SK-N-SH treated with all-trans-retinoic acid at 6 μM for 48 hours (cell line): Measurements from ENCODE around the gene PTBP3.
A peak's percentile ranks its signal among the peaks of the same experiment; 100 is the strongest.

Source experiments
- ATAC-seq: fragments of 200-7000 bp; cut with Tn5 transposase; 3 replicates; pipeline ENCODE4 v1.9.1; 2020; ENCODE audit warnings: mild to moderate bottlenecking, moderate library complexity
- ARNTL ChIP-seq: fragments of 450-650 bp; formaldehyde crosslinking; IDR thresholded peaks from 2 replicates; pipeline ENCODE4 v1.5.0; 2020; ENCODE audit warnings: low read depth, mild to moderate bottlenecking, moderate library complexity, borderline replicate concordance
- BACH2 ChIP-seq: fragments of 250-450 bp; sonication (Bioruptor Pico); IDR thresholded peaks from 2 replicates; pipeline ENCODE4 v1.9.0; 2021; ENCODE audit warnings: mild to moderate bottlenecking, borderline replicate concordance
- CSDC2 ChIP-seq: fragments of 250-450 bp; sonication (Bioruptor Pico); IDR thresholded peaks from 2 replicates; pipeline ENCODE4 v1.5.0; 2020; ENCODE audit warnings: mild to moderate bottlenecking, moderate library complexity
- CSRNP3 ChIP-seq: fragments of 250-450 bp; sonication (Bioruptor Pico); IDR thresholded peaks from 2 replicates; pipeline ENCODE4 v1.5.1; 2021; ENCODE audit warnings: mild to moderate bottlenecking, moderate library complexity
- ESRRG ChIP-seq: fragments of 250-450 bp; sonication (Bioruptor Pico); IDR thresholded peaks from 2 replicates; pipeline ENCODE4 v1.6.1; 2021; ENCODE audit warnings: mild to moderate bottlenecking
- ISL1 ChIP-seq: fragments of 250-450 bp; sonication (Bioruptor Pico); IDR thresholded peaks from 2 replicates; pipeline ENCODE4 v2.1.2; 2022; ENCODE audit warnings: mild to moderate bottlenecking, moderate library complexity
- PATZ1 ChIP-seq: fragments of 250-450 bp; sonication (Bioruptor Pico); IDR thresholded peaks from 2 replicates; pipeline ENCODE4 v1.8.0; 2020; ENCODE audit warnings: mild to moderate bottlenecking, moderate library complexity, borderline replicate concordance
- POU6F1 ChIP-seq: fragments of 250-450 bp; sonication (Bioruptor Pico); IDR thresholded peaks from 2 replicates; pipeline ENCODE4 v1.8.0; 2021; ENCODE audit warnings: low read depth, mild to moderate bottlenecking, moderate library complexity, borderline replicate concordance
- PPARA ChIP-seq: fragments of 250-450 bp; sonication (Bioruptor Pico); IDR thresholded peaks from 2 replicates; pipeline ENCODE4 v1.5.0; 2020; ENCODE audit warnings: mild to moderate bottlenecking, borderline replicate concordance
- SNAI2 ChIP-seq: fragments of 250-450 bp; sonication (Bioruptor Pico); IDR thresholded peaks from 2 replicates; pipeline ENCODE4 v1.5.0; 2020; ENCODE audit warnings: mild to moderate bottlenecking, moderate library complexity
- TCF4 ChIP-seq: fragments of 250-450 bp; sonication (Bioruptor Pico); IDR thresholded peaks from 2 replicates; pipeline ENCODE4 v1.8.0; 2021; ENCODE audit warnings: mild to moderate bottlenecking, moderate library complexity, borderline replicate concordance
- TSHZ2 ChIP-seq: fragments of 250-450 bp; sonication (Bioruptor Pico); IDR thresholded peaks from 2 replicates; pipeline ENCODE4 v1.5.0; 2020; ENCODE audit warnings: mild to moderate bottlenecking, moderate library complexity
- ZC3H10 ChIP-seq: fragments of 250-450 bp; sonication (Bioruptor Pico); IDR thresholded peaks from 2 replicates; pipeline ENCODE4 v1.5.1; 2021; ENCODE audit warnings: mild to moderate bottlenecking, moderate library complexity
- ZFP3 ChIP-seq: fragments of 250-450 bp; sonication (Bioruptor Pico); IDR thresholded peaks from 2 replicates; pipeline ENCODE4 v1.5.0; 2020; ENCODE audit warnings: mild to moderate bottlenecking, moderate library complexity
- ZFP30 ChIP-seq: fragments of 450-650 bp; formaldehyde crosslinking; IDR thresholded peaks from 2 replicates; pipeline ENCODE4 v1.5.0; 2022; ENCODE audit warnings: mild to moderate bottlenecking, moderate library complexity
- ZNF565 ChIP-seq: fragments of 450-650 bp; formaldehyde crosslinking; conservative IDR thresholded peaks from 2 replicates; pipeline ENCODE4 v1.5.0; 2020; ENCODE audit warnings: low read depth, mild to moderate bottlenecking, moderate library complexity
- ZNF70 ChIP-seq: fragments of 450-650 bp; formaldehyde crosslinking; IDR thresholded peaks from 2 replicates; pipeline ENCODE4 v1.5.0; 2020; ENCODE audit warnings: mild to moderate bottlenecking, moderate library complexity
- ZNF8 ChIP-seq: fragments of 450-650 bp; formaldehyde crosslinking; IDR thresholded peaks from 2 replicates; pipeline ENCODE4 v1.5.0; 2020; ENCODE audit warnings: mild to moderate bottlenecking, moderate library complexity
- TF ChIP-seq, protein P1 (sequence below): fragments of 250-450 bp; sonication (Bioruptor Pico); IDR thresholded peaks from 2 replicates; pipeline ENCODE4 v1.5.1; 2020; ENCODE audit warnings: low read depth, mild to moderate bottlenecking, moderate library complexity

The PTBP3 gene

GRCh38 chr9:112174222-112174964 lies 159.0 kb downstream of the PTBP3 start:
- no peak for TF ChIP-seq SNAI2 (CRISPR knock-in tag)
- TF ChIP-seq ZFP3 (CRISPR knock-in tag): peak; percentile 30; the same call in 1 of the 2 replicates
- no peak for TF ChIP-seq ISL1 (CRISPR knock-in tag)
- no peak for TF ChIP-seq ZNF8
- TF ChIP-seq ZNF70 (CRISPR knock-in tag): no peak
- TF ChIP-seq TCF4 (CRISPR knock-in tag): peak; percentile 24; the same call in 1 of the 2 replicates
- TF ChIP-seq TSHZ2 (CRISPR knock-in tag): no peak
- ATAC-seq: peak; percentile 83

- TF ChIP-seq ARNTL (CRISPR knock-in tag) (no peak), CSDC2 (CRISPR knock-in tag) (no peak), ZNF565 (no peak), CSRNP3 (CRISPR knock-in tag) (no peak), TSHZ2 (CRISPR knock-in tag) (no peak), ZNF8 (no peak), PATZ1 (CRISPR knock-in tag) (no peak), ZC3H10 (CRISPR knock-in tag) (no peak), ESRRG (CRISPR knock-in tag) (no peak), TCF4 (CRISPR knock-in tag) (no peak), PPARA (no peak), POU6F1 (no peak), BACH2 (no peak), ZFP3 (CRISPR knock-in tag) (no peak), ZFP30 (CRISPR knock-in tag) (no peak), SNAI2 (CRISPR knock-in tag) (no peak)
- TF ChIP-seq, protein P1, sequence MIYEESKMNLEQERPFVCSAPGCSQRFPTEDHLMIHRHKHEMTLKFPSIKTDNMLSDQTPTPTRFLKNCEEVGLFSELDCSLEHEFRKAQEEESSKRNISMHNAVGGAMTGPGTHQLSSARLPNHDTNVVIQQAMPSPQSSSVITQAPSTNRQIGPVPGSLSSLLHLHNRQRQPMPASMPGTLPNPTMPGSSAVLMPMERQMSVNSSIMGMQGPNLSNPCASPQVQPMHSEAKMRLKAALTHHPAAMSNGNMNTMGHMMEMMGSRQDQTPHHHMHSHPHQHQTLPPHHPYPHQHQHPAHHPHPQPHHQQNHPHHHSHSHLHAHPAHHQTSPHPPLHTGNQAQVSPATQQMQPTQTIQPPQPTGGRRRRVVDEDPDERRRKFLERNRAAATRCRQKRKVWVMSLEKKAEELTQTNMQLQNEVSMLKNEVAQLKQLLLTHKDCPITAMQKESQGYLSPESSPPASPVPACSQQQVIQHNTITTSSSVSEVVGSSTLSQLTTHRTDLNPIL (CRISPR knock-in tag): no peak
- no peak for ATAC-seq
Measured at GRCh38 chr9:112173489-112174221, 159.8 kb downstream of the PTBP3 start.
